IMR-90 (cell line): ENCODE measurements around the gene RRP9. TPM values are rescaled to one million over a fixed set of nuclear protein-coding genes. Genes with fewer than 3 reads are reported as not detected.

Experiments used
- ATAC-seq: fragments of 200-7000 bp; cut with Tn5 transposase; 2 replicates; pipeline ENCODE4 v1.9.1; 2020; ENCODE audit warnings: low read depth, mild to moderate bottlenecking, moderate library complexity
- BruUV-seq: library from RNA; stranded (reverse); fragments of 400-500 nt; replicated peaks from 2 replicates; lab custom pipeline; 2021; lab: Mats Ljungman, UMichigan
- CTCF ChIA-PET: fragments of 300-600 bp; formaldehyde crosslinking; extraction: SDS; loops from one replicate; lab custom pipeline; 2021; ENCODE audit warnings: antibody characterized with exemption; lab: Yijun Ruan, JAX
- POLR2A ChIA-PET: fragments of 300-600 bp; sonication (Branson Sonifier 250); formaldehyde crosslinking; loops from one replicate; lab custom pipeline; 2022; ENCODE audit warnings: antibody characterized with exemption; ENCODE audit not compliant: unreplicated experiment; lab: Charles Lee
- DNase-seq: peaks from one replicate; pipeline ENCODE4 v3.0.0; 2013
- H2AFZ ChIP-seq: replicated peaks from 2 replicates; pipeline ENCODE3; 2013; ENCODE audit warnings: low read length, mild to moderate bottlenecking; ENCODE audit not compliant: poor library complexity
- H2AK5ac ChIP-seq: 2 replicates; pipeline ENCODE4 v1.6.1; 2013; ENCODE audit warnings: low read depth, low read length, inconsistent platforms
- H2AK9ac ChIP-seq: replicated peaks from 2 replicates; pipeline ENCODE3; 2013; ENCODE audit warnings: mild to moderate bottlenecking, low read depth, low read length, moderate library complexity; ENCODE audit not compliant: poor library complexity
- H2BK120ac ChIP-seq: 2 replicates; pipeline ENCODE4 v1.6.1; 2013; ENCODE audit warnings: low read depth, low read length, inconsistent platforms
- H2BK15ac ChIP-seq: 3 replicates; pipeline ENCODE4 v1.6.1; 2013; ENCODE audit warnings: low read depth, low read length, inconsistent platforms
- H2BK20ac ChIP-seq: 2 replicates; pipeline ENCODE4 v1.6.1; 2013; ENCODE audit warnings: low read depth, mild to moderate bottlenecking, inconsistent platforms, low read length, moderate library complexity
- H2BK5ac ChIP-seq: 2 replicates; pipeline ENCODE4 v1.6.1; 2013; ENCODE audit warnings: mild to moderate bottlenecking, low read depth, low read length, inconsistent platforms; ENCODE audit not compliant: poor library complexity, severe bottlenecking
- H3K14ac ChIP-seq: replicated peaks from 2 replicates; pipeline ENCODE4 v1.6.1; 2013; ENCODE audit warnings: low read depth, low read length, inconsistent platforms
- H3K18ac ChIP-seq: 2 replicates; pipeline ENCODE4 v1.6.1; 2013; ENCODE audit warnings: low read depth, low read length, control low read depth
- H3K23ac ChIP-seq: 2 replicates; pipeline ENCODE4 v1.6.1; 2013; ENCODE audit warnings: low read depth, low read length, inconsistent platforms
- H3K27ac ChIP-seq: 2 replicates; pipeline ENCODE4 v1.5.1; 2013; ENCODE audit warnings: mild to moderate bottlenecking, control low read depth, low read length; ENCODE audit not compliant: insufficient read depth
- H3K27me3 ChIP-seq: 2 replicates; pipeline ENCODE4 v1.6.1; 2013; ENCODE audit warnings: low read length; ENCODE audit not compliant: control insufficient read depth, insufficient read depth
- H3K36me3 ChIP-seq: 2 replicates; pipeline ENCODE4 v1.6.1; 2013; ENCODE audit warnings: low read length, mixed read lengths; ENCODE audit not compliant: control insufficient read depth, insufficient read depth
- H3K4ac ChIP-seq: 2 replicates; pipeline ENCODE4 v1.6.1; 2013; ENCODE audit warnings: low read depth, low read length, inconsistent platforms
- H3K4me1 ChIP-seq: 2 replicates; pipeline ENCODE4 v1.6.1; 2013; ENCODE audit warnings: low read length, mixed read lengths; ENCODE audit not compliant: control insufficient read depth, insufficient read depth
- H3K4me2 ChIP-seq: 2 replicates; pipeline ENCODE4 v1.6.1; 2013; ENCODE audit warnings: low read depth, mild to moderate bottlenecking, control low read depth, low read length, moderate library complexity
- H3K4me3 ChIP-seq: 2 replicates; pipeline ENCODE4 v1.5.1; 2013; ENCODE audit warnings: low read depth, mild to moderate bottlenecking, control low read depth, low read length, moderate library complexity; ENCODE audit not compliant: insufficient read depth
- H3K56ac ChIP-seq: 2 replicates; pipeline ENCODE4 v1.6.1; 2013; ENCODE audit warnings: low read length, inconsistent platforms; ENCODE audit not compliant: insufficient read depth; ENCODE audit errors: extremely low read depth
- H3K79me1 ChIP-seq, 2 experiments: 2 replicates each; pipeline ENCODE4 v1.6.1; 2013; ENCODE audit warnings: low read length in 2 of 2, inconsistent platforms in 1 of 2, low read depth in 1 of 2
- H3K9ac ChIP-seq: 2 replicates; pipeline ENCODE4 v1.6.1; 2013; ENCODE audit warnings: low read depth, low read length, control low read depth
- H3K9me1 ChIP-seq: 2 replicates; pipeline ENCODE4 v1.6.1; 2013; ENCODE audit warnings: low read length, inconsistent platforms; ENCODE audit not compliant: insufficient read depth
- H3K9me3 ChIP-seq: 2 replicates; pipeline ENCODE4 v1.6.1; 2013; ENCODE audit warnings: low read length; ENCODE audit not compliant: control insufficient read depth, insufficient read depth
- H4K20me1 ChIP-seq: 2 replicates; pipeline ENCODE4 v1.6.1; 2013; ENCODE audit warnings: low read length, inconsistent platforms; ENCODE audit not compliant: insufficient read depth
- H4K5ac ChIP-seq: 2 replicates; pipeline ENCODE4 v1.6.1; 2013; ENCODE audit warnings: mild to moderate bottlenecking, low read depth, low read length, control low read depth
- H4K8ac ChIP-seq, 2 experiments: 2 replicates each; pipeline ENCODE4 v1.6.1; 2013; ENCODE audit warnings: low read depth in 2 of 2, low read length in 2 of 2, control low read depth in 1 of 2, inconsistent platforms in 1 of 2
- H4K91ac ChIP-seq: 2 replicates; pipeline ENCODE4 v1.6.1; 2013; ENCODE audit warnings: low read depth, low read length, inconsistent platforms; ENCODE audit not compliant: insufficient read depth
- CEBPB ChIP-seq: IDR thresholded peaks from 2 replicates; pipeline ENCODE4 v1.6.1; 2012; ENCODE audit warnings: low read depth, low read length, improper control_type of control experiment
- MAZ ChIP-seq: IDR thresholded peaks from 2 replicates; pipeline ENCODE4 v1.6.1; 2012; ENCODE audit warnings: low read depth, mild to moderate bottlenecking, low read length, improper control_type of control experiment, moderate library complexity, borderline replicate concordance
- MXI1 ChIP-seq: IDR thresholded peaks from 2 replicates; pipeline ENCODE4 v1.6.1; 2012; ENCODE audit warnings: low read depth, mild to moderate bottlenecking, low read length, moderate library complexity, borderline replicate concordance
- POLR2A ChIP-seq: IDR thresholded peaks from 2 replicates; pipeline ENCODE4 v1.6.1; 2012; ENCODE audit warnings: mild to moderate bottlenecking, low read depth, low read length
- RFX5 ChIP-seq: IDR thresholded peaks from 2 replicates; pipeline ENCODE4 v1.8.0; 2012; ENCODE audit warnings: low read depth, mild to moderate bottlenecking, low read length, moderate library complexity
- SMC3 ChIP-seq: fragments of 150-350 bp; IDR thresholded peaks from 2 replicates; pipeline ENCODE4 v1.6.1; 2016; ENCODE audit warnings: low read depth, mild to moderate bottlenecking, antibody characterized with exemption, low read length, moderate library complexity
- USF2 ChIP-seq: fragments of 150-350 bp; IDR thresholded peaks from 2 replicates; pipeline ENCODE4 v1.6.1; 2017; ENCODE audit warnings: mild to moderate bottlenecking, antibody characterized with exemption, low read length, low read depth
- WGBS, 2 experiments: methylation state at CpG; one replicate each; pipeline versions ENCODE4 v1.1.5 to v1.1.7; 2013; ENCODE audit warnings: missing lambda C conversion rate in 2 of 2; ENCODE audit not compliant: insufficient read length in 1 of 2; ENCODE audit errors: extremely low coverage in 2 of 2; 5-methylcytosine and 5-hydroxymethylcytosine counted together
- dilution Hi-C: fragments of 300-500 bp; cut with HindIII; formaldehyde crosslinking; loops from one replicate; pipeline ENCODE4 v1.14.3; 2018; ENCODE audit warnings: low sequenced_read_pairs; ENCODE audit not compliant: unreplicated experiment
- in situ Hi-C: fragments of 300-500 bp; cut with MboI; formaldehyde crosslinking; loops from 3 replicates; pipeline ENCODE4 v1.14.3; 2019; ENCODE audit warnings: low sequenced_read_pairs, inconsistent platforms, mixed read lengths
- intact Hi-C: fragments of 100-400 bp; cut with micrococcal nuclease; formaldehyde crosslinking; loops from 2 replicates; pipeline ENCODE4 v1.10.0; 2022
- polyA plus RNA-seq, 3 experiments: library from polyadenylated mRNA; depleted of rRNA; stranded (reverse); fragments of >200 nt; gene quantifications; 2 replicates each; pipeline ENCODE4 v1.2.3, GENCODE V29; 2012; ENCODE audit warnings: low replicate concordance in 1 of 3
- total RNA-seq: library from RNA; depleted of rRNA; stranded (reverse); fragments of >200 nt; gene quantifications from 2 replicates; pipeline ENCODE4 v1.2.3, GENCODE V29; 2012

RRP9 gene
- total and polyA plus RNA-seq, 2 of the 4 experiments (the other 2 are of a cell fraction) = 30.9 to 39.8 TPM

DNA sequence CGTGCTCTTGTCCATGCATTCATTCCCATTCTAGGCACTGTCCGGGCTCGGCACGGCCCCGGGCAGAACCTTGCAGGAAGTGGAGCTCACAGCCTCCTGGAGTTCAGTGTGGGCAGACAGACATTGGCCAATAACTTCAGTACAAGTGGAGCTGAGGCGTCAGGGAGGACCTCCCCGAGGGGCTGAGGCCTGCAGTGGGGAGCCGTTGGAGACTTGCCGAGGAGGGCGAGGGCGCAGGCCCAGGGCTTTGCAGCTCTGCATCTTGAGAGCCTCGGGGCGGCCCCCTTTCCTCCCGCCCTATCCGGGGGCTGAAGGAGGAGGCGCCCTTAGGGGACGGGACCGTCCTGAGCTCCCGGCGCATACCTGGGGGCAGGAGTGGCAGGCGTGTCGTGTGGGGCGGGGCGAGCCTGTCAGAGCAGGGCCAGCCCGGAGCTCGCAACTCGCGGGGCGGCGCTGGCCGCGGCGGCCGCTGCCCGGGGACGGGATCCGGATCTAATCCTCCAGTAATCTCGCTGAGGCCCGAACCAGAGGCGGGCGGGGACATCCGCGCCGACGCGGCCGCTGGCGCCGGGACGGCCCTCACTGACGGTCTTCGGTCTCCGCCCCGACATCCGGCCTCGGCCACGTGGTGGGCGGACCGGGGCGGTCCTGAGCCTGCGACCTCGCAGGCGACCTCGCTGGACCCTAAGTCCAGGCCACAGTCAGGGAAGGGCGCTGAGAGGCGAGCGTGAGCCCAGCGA is 41.3 kb upstream of the RRP9 start, which contains the start of gene ACY1:
ACY1 (plus strand) TSS at position 698 of the 740 bp plus-strand sequence. CDS start 530 bp downstream, outside the sequence.
- Histone ChIP-seq H3K27me3 (no peaks in the 10 kb centered on the region), H3K27ac (peak within 1 kb of the TSS; percentile 90), H3K4me3 (peak within 1 kb of the TSS; percentile 63), H4K20me1 (peaks cover 4% of the 10 kb centered on the region), H4K5ac (peak within 1 kb of the TSS; percentile 80), H4K91ac (peak within 1 kb of the TSS; percentile 78), H3K56ac (peak within 1 kb of the TSS; percentile 80), H3K9me1 (peaks cover 7% of the 10 kb centered on the region), H2BK15ac (peak within 1 kb of the TSS; percentile 46; the same call in 1 of the 3 replicates), H2AFZ (peak within 1 kb of the TSS; percentile 85), H3K14ac (peak within 1 kb of the TSS; percentile 87), H2BK20ac (peak within 1 kb of the TSS; percentile 48; the same call in 1 of the 2 replicates), H3K4me2 (peak within 1 kb of the TSS; percentile 97), H3K79me1 (peaks cover 5 to 44% of the 10 kb centered on the region in 2 experiments; a peak in 3 of 4 replicates), H3K36me3 (no peaks in the 10 kb centered on the region; the same call in 1 of the 2 replicates), H3K4ac (peak within 1 kb of the TSS; percentile 84), H2AK5ac (peak within 1 kb of the TSS; percentile 98), H3K18ac (peak within 1 kb of the TSS; percentile 74), H3K9me3 (no peaks in the 10 kb centered on the region), H3K23ac (peak within 1 kb of the TSS; percentile 78; the same call in 1 of the 2 replicates), H3K4me1 (peaks cover 11% of the 10 kb centered on the region), H3K9ac (peak within 1 kb of the TSS; percentile 84), H2AK9ac (peak within 1 kb of the TSS; percentile 96), H2BK120ac (peak within 1 kb of the TSS; percentile 43; the same call in 1 of the 2 replicates), H4K8ac (peak within 1 kb of the TSS; percentile 45 to 79), H2BK5ac (peak within 1 kb of the TSS; percentile 84)
- CTCF ChIA-PET = interaction anchor here (1.3 kb wide), 1 partner anchor 9 kb away, joined by 3 read pairs; the partner anchor contains the start of gene ABHD14B
- POLR2A ChIA-PET = interaction anchor here (1.0 kb wide), 2 partner anchors 9 to 26 kb away, joined by 3 to 6 read pairs; no protein-coding TSS in a partner anchor
- intact Hi-C loops = loop anchor here (2.0 kb wide), 1 partner anchor 40 kb away; the partner anchor contains the start of gene PARP3
- dilution Hi-C loops = no loop called here
- WGBS, 2 experiments = 3% methylated on average over 27 of the region's 68 CpGs; no CpG with 5 or more reads in 1 of the 2 experiments
- no TSS peak for BruUV-seq
- in situ Hi-C loops = no loop called here
- ATAC-seq (peak; percentile 88), DNase-seq (peak; percentile 81)
- no peak for TF ChIP-seq SMC3
- TF ChIP-seq POLR2A = peak; percentile 74
- TF ChIP-seq RFX5 = no peak
- peak; percentile 89 for TF ChIP-seq MXI1
- TF ChIP-seq MAZ = 0 out of 2 replicates have a peak, but pooled peaks have one; percentile 6
- TF ChIP-seq CEBPB = peak; percentile 68
- peak; percentile 91 for TF ChIP-seq USF2
